CD4-positive, alpha-beta T cell (primary cell): ENCODE results near the gene ZNF549. TPM values are rescaled to one million over a fixed set of nuclear protein-coding genes. Genes with fewer than 3 reads are reported as not detected.

Source experiments
- ATAC-seq: fragments of 200-7000 bp; cut with Tn5 transposase; one replicate; pipeline ENCODE4 v1.10.0; 2022; ENCODE audit warnings: mild to moderate bottlenecking; ENCODE audit not compliant: poor library complexity
- CTCF ChIA-PET: fragments of 350-600 bp; sonication (Branson Sonifier 250); formaldehyde crosslinking; loops from one replicate; lab custom pipeline; 2021; ENCODE audit warnings: antibody characterized with exemption, inconsistent platforms; lab: Charles Lee
- POLR2A ChIA-PET: fragments of 350-600 bp; sonication (Branson Sonifier 250); formaldehyde crosslinking; loops from one replicate; lab custom pipeline; 2021; ENCODE audit warnings: antibody characterized with exemption, inconsistent platforms; lab: Charles Lee
- DNase-seq, 14 experiments: peaks; one replicate each; pipeline ENCODE4 v3.0.0-alpha.2; 2013 to 2020; ENCODE audit warnings: mixed read lengths in 2 of 14
- H3K27ac ChIP-seq, 2 donors: one replicate each; pipeline versions ENCODE4 v1.5.1 to v1.7.0; 2013; ENCODE audit warnings: low read length in 2 of 2, low read depth in 1 of 2, mild to moderate bottlenecking in 1 of 2
- H3K27me3 ChIP-seq, 2 experiments: 1 replicate in 1 of 2; 2 replicates in 1 of 2; pipeline versions ENCODE4 v1.6.1 to v1.7.0; 2013; ENCODE audit warnings: low read length in 2 of 2, control low read depth in 1 of 2, mild to moderate bottlenecking in 1 of 2, moderate library complexity in 1 of 2; ENCODE audit not compliant: insufficient read depth in 2 of 2, control insufficient read depth in 1 of 2
- H3K36me3 ChIP-seq: one replicate; pipeline ENCODE4 v1.6.1; 2013; ENCODE audit warnings: low read length, control low read depth; ENCODE audit not compliant: insufficient read depth
- H3K4me1 ChIP-seq: one replicate; pipeline ENCODE4 v1.6.1; 2013; ENCODE audit warnings: low read length, control low read depth; ENCODE audit not compliant: insufficient read depth
- H3K4me3 ChIP-seq: one replicate; pipeline ENCODE4 v1.5.1; 2013; ENCODE audit warnings: mild to moderate bottlenecking, low read length, moderate library complexity
- H3K9me3 ChIP-seq, 2 experiments: 1 replicate in 1 of 2; 2 replicates in 1 of 2; pipeline versions ENCODE4 v1.6.1 to v1.7.0; 2013; ENCODE audit warnings: low read length in 2 of 2, mild to moderate bottlenecking in 2 of 2, control low read depth in 1 of 2, moderate library complexity in 1 of 2; ENCODE audit not compliant: control insufficient read depth in 1 of 2, insufficient read depth in 1 of 2
- H3K27ac Mint-ChIP-seq: one replicate; pipeline ENCODE4 v1.8.0; 2020; ENCODE audit warnings: mixed read lengths
- H3K27me3 Mint-ChIP-seq: one replicate; pipeline ENCODE4 v1.8.0; 2021; ENCODE audit warnings: mixed read lengths
- H3K36me3 Mint-ChIP-seq: one replicate; pipeline ENCODE4 v1.8.0; 2021; ENCODE audit warnings: low read depth, mixed read lengths
- H3K4me1 Mint-ChIP-seq: one replicate; pipeline ENCODE4 v1.8.0; 2021; ENCODE audit warnings: low read depth, mixed read lengths
- H3K4me3 Mint-ChIP-seq: one replicate; pipeline ENCODE4 v1.8.0; 2020; ENCODE audit warnings: mild to moderate bottlenecking, mixed read lengths
- H3K9me3 Mint-ChIP-seq: one replicate; pipeline ENCODE4 v1.8.0; 2020; ENCODE audit warnings: mixed read lengths
- intact Hi-C, 2 experiments: fragments of 100-400 bp; cut with DNase I in 1 of 2; cut with micrococcal nuclease in 1 of 2; formaldehyde crosslinking; loops; one replicate each; pipeline versions ENCODE4 v1.15.1 to v1.9.0; 2023 to 2025; cut with DNase I, micrococcal nuclease
- total RNA-seq, 174 experiments: library from RNA in 2 of 174; stranded (reverse) in 2 of 174; gene quantifications; one replicate each; pipeline ENCODE4 v1.2.3 and lab custom pipeline; 2021 to 2026
- TF ChIP-seq, protein P1 (sequence below): fragments of 200-600 bp; IDR thresholded peaks from one replicate; pipeline ENCODE4 v1.8.0; 2022; ENCODE audit warnings: antibody characterized with exemption, mild to moderate bottlenecking

The ZNF549 gene
- total RNA-seq, 2 experiments from 2014 or later, result 10.1 to 11.1 TPM

DNA sequence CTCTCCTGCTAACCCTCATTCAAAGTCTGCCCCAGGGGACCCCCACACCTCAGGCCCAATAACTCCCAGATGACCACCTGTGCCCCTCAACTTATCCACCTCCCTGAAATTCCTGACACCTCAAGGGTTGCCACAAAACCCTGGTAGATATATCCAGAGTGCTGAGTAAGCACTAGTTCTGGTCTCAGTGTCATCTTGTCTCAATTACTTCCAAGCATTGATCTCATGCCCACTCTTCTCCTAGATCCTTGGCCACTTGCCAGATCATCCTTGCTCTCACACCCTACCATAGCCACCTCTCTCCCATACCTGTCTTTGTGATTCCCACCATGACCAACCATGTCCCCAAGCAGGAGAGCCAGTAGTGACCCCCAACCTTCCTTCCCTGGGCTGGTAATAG lies 49.5 kb downstream of the ZNF549 start:
- no peak for DNase-seq
- peaks cover 42 to 54% of the 10 kb centered on the region in 2 experiments for H3K9me3 ChIP-seq
- Mint-ChIP-seq H3K9me3 (peaks cover 31% of the 10 kb centered on the region), H3K4me1 (peaks cover 27% of the 10 kb centered on the region), H3K4me3 (peak overlapping the region; percentile 79), H3K27me3 (no peaks in the 10 kb centered on the region), H3K36me3 (peaks cover 83% of the 10 kb centered on the region), H3K27ac (no peak overlapping the region)
- ChIA-PET CTCF (no interaction called here), POLR2A (no interaction called here)
- H3K27ac ChIP-seq, result no peak overlapping the region
- peaks cover 21% of the 10 kb centered on the region for H3K4me1 ChIP-seq
- H3K36me3 ChIP-seq, result peaks cover 42% of the 10 kb centered on the region
- no peak for ATAC-seq
- no peak overlapping the region for H3K4me3 ChIP-seq
- intact Hi-C loops, result loop anchor here (1.0 to 5.0 kb wide), 4 partner anchors 15 to 106 kb away; partner anchors contain the start of genes ZNF211 (in 1 of the 2), ZNF549 (in 1 of the 2) and ZNF551 (in 1 of the 2)
- no peaks in the 10 kb centered on the region for H3K27me3 ChIP-seq
- TF ChIP-seq, protein P1, sequence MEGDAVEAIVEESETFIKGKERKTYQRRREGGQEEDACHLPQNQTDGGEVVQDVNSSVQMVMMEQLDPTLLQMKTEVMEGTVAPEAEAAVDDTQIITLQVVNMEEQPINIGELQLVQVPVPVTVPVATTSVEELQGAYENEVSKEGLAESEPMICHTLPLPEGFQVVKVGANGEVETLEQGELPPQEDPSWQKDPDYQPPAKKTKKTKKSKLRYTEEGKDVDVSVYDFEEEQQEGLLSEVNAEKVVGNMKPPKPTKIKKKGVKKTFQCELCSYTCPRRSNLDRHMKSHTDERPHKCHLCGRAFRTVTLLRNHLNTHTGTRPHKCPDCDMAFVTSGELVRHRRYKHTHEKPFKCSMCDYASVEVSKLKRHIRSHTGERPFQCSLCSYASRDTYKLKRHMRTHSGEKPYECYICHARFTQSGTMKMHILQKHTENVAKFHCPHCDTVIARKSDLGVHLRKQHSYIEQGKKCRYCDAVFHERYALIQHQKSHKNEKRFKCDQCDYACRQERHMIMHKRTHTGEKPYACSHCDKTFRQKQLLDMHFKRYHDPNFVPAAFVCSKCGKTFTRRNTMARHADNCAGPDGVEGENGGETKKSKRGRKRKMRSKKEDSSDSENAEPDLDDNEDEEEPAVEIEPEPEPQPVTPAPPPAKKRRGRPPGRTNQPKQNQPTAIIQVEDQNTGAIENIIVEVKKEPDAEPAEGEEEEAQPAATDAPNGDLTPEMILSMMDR, result no peak

DNA sequence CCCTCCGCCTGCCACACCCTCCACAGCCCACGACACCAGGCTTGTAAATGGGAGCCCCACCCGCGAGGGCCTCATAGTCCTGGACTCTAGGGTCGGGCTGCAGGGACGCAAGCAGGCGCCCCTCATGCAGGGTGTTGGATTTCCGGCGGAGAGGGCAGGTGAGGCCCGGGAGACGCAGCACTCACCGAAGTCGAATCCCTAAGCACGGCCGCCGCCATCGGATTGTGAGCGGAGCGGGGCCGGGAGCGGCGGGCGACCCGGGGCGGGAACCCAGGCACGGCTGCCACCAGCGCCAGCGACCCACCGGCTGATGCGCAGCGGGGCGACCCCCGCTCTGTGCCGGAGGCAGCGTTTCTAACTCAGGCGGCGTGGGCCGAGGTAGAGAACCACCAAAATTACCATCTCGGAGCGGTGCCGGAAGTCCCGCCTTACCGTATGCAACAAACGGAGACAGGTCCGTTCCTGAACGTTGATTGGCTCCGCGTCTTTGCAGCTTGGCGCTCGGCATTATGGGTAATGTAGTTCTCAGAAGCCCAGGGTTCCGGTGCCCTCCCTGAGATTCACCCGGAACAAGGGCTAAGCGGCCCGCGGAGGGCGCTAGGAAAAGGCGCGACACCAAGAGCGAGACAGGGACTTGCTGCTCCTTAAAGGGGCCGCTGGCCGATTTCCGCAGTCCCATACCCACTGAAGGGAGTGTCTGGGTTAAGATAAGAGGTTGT lies 51.5 kb downstream of the ZNF549 start, which contains the start of gene ZNF416:
ZNF416 (minus strand) TSS at position 425 of the 719 bp plus-strand sequence; CDS start at position 218, 207 bp downstream.
- intact Hi-C loops, result loop anchor here (1.0 to 5.0 kb wide), 10 partner anchors 19 to 189 kb away; partner anchors contain the start of genes ZNF211 (in 2 of the 2), ZNF549 (in 2 of the 2), ZNF134 (in 1 of the 2) and ZNF530 (in 1 of the 2)
- Histone ChIP-seq H3K4me3 (peak within 1 kb of the TSS; percentile 81), H3K36me3 (peaks cover 26% of the 10 kb centered on the region), H3K4me1 (peaks cover 29% of the 10 kb centered on the region), H3K27me3 (no peaks in the 10 kb centered on the region), H3K9me3 (peaks cover 44 to 50% of the 10 kb centered on the region in 2 experiments), H3K27ac (peak within 1 kb of the TSS; percentile 25 to 60)
- ChIA-PET CTCF (interaction anchor here (1.0 to 1.3 kb wide), 3 partner anchors 20 to 36 kb away, joined by 3 to 5 read pairs (median 4); partner anchors contain the start of gene ZNF134), POLR2A (interaction anchor here (0.5 to 2.2 kb wide), 11 partner anchors 20 to 605 kb away, joined by 3 to 6 read pairs (median 5); partner anchors contain the start of genes ZNF134, ZNF154, ZNF419 and ZNF530)
- peak; percentile 96 for ATAC-seq
- peak within 1 kb of the TSS; percentile 94 for H3K4me3 Mint-ChIP-seq
- TF ChIP-seq, protein P1, result no peak
- H3K9me3 Mint-ChIP-seq, result peaks cover 27% of the 10 kb centered on the region
- H3K27me3 Mint-ChIP-seq, result no peaks in the 10 kb centered on the region
- H3K36me3 Mint-ChIP-seq, result peaks cover 72% of the 10 kb centered on the region
- DNase-seq, result peak; percentile 88 to 99 (median 94)
- H3K27ac Mint-ChIP-seq, result peak within 1 kb of the TSS; percentile 79
- peaks cover 28% of the 10 kb centered on the region for H3K4me1 Mint-ChIP-seq

DNA sequence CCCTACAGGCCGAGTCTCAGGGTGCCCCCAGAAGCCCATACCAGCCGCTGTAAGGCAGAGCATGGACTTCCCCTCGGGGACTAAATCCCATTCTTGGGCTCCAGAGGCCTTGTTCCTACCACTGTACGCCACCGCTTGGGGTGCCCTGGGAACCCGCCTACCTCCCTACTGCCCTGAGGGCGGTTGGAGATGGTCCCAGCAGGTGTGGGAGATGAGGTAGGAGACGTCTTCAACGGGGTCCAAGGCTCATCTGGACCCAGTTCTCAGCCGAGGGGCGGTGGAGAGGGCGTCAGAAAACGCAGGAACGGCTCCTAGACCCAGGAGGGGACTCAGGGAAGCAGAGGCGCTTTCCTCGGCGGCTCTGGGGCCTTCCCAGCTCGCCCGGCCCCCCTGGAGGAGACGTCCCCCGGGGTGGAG lies 56.0 kb downstream of the ZNF549 start:
- no peak for DNase-seq
- Histone ChIP-seq H3K27me3 (no peaks in the 10 kb centered on the region), H3K27ac (no peak overlapping the region), H3K4me3 (peak overlapping the region; percentile 83), H3K9me3 (peaks cover 35 to 55% of the 10 kb centered on the region in 2 experiments), H3K4me1 (peaks cover 34% of the 10 kb centered on the region), H3K36me3 (peaks cover 10% of the 10 kb centered on the region)
- Mint-ChIP-seq H3K9me3 (peaks cover 31% of the 10 kb centered on the region), H3K4me3 (no peak overlapping the region), H3K4me1 (peaks cover 27% of the 10 kb centered on the region), H3K27ac (no peak overlapping the region), H3K27me3 (no peaks in the 10 kb centered on the region), H3K36me3 (peaks cover 70% of the 10 kb centered on the region)
- TF ChIP-seq, protein P1, result no peak
- ChIA-PET POLR2A (interaction anchor here (0.9 to 1.7 kb wide), 4 partner anchors 16 to 106 kb away, joined by 4 to 5 read pairs (median 4); partner anchors contain the start of genes ZNF134, ZNF530 and ZNF772), CTCF (interaction anchor here (2.1 kb wide), 1 partner anchor 106 kb away, joined by 6 read pairs; the partner anchor contains the start of gene ZNF772)
- no peak for ATAC-seq
- intact Hi-C loops, result loop anchor here in 1 of 2 experiments (5.0 to 10.0 kb wide), 2 partner anchors 144 to 572 kb away; partner anchors contain the start of genes ZNF329 and ZNF671
